HEK293 (cell line): Measurements from ENCODE around the gene RPSA.
"Not testable (repeated sequence)": the region's sequence is repeated elsewhere in the genome, so short reads cannot be mapped to it uniquely, and the experiment has no call there.

Experiments used
- CTCF ChIA-PET: fragments of 350-600 bp; formaldehyde crosslinking; extraction: SDS; loops from one replicate; lab custom pipeline; 2021; ENCODE audit warnings: antibody characterized with exemption; lab: Yijun Ruan, JAX
- POLR2A ChIA-PET: fragments of 300-600 bp; formaldehyde crosslinking; extraction: SDS; loops from one replicate; lab custom pipeline; 2020; ENCODE audit warnings: antibody characterized with exemption, inconsistent platforms; lab: Yijun Ruan, JAX
- H3K27ac ChIP-seq: fragments of 200-500 bp; sonication (Bioruptor generic); 2 replicates; pipeline ENCODE4 v1.5.1; 2014; ENCODE audit warnings: low read depth, low read length, control low read depth, inconsistent platforms; ENCODE audit errors: extremely low read depth
- H3K36me3 ChIP-seq, 2 experiments: fragments of 200-500 bp in 1 of 2; sonication (Bioruptor generic) in 1 of 2; 1 replicate in 1 of 2; 2 replicates in 1 of 2; pipeline ENCODE4 v1.5.1; 2014 to 2017; ENCODE audit warnings: inconsistent platforms in 2 of 2, low read length in 2 of 2; ENCODE audit not compliant: control insufficient read depth in 2 of 2, insufficient read depth in 1 of 2
- H3K4me1 ChIP-seq: fragments of 200-500 bp; sonication (Bioruptor generic); 2 replicates; pipeline ENCODE4 v1.5.1; 2014; ENCODE audit warnings: mild to moderate bottlenecking, low read length, inconsistent platforms; ENCODE audit not compliant: control insufficient read depth, insufficient read depth
- H3K4me3 ChIP-seq: 2 replicates; pipeline ENCODE4 v1.5.1; 2011; ENCODE audit warnings: low read depth, mild to moderate bottlenecking, control low read depth, low read length, moderate library complexity
- H3K9me3 ChIP-seq: fragments of 200-500 bp; sonication (Bioruptor generic); 2 replicates; pipeline ENCODE4 v1.5.1; 2014; ENCODE audit warnings: low read depth, low read length, inconsistent platforms; ENCODE audit not compliant: control insufficient read depth, insufficient read depth
- CTCF ChIP-seq: fragments of 450-650 bp; formaldehyde crosslinking; IDR thresholded peaks from 2 replicates; pipeline ENCODE4 v1.5.1; 2016; ENCODE audit warnings: missing biosample characterization, missing genetic modification characterization
- GLI4 ChIP-seq: fragments of 450-650 bp; formaldehyde crosslinking; IDR thresholded peaks from 2 replicates; pipeline ENCODE4 v1.5.1; 2016; ENCODE audit warnings: missing biosample characterization, missing genetic modification characterization
- GLIS1 ChIP-seq: fragments of 450-650 bp; formaldehyde crosslinking; IDR thresholded peaks from 2 replicates; pipeline ENCODE4 v1.5.1; 2016; ENCODE audit warnings: missing biosample characterization, missing genetic modification characterization
- HOXC10 ChIP-seq: sonication (generic); formaldehyde crosslinking; IDR thresholded peaks from 2 replicates; pipeline ENCODE4 v1.8.1; 2023; ENCODE audit warnings: mild to moderate bottlenecking, missing genetic modification reagents
- HOXD13 ChIP-seq: sonication (generic); formaldehyde crosslinking; IDR thresholded peaks from 2 replicates; pipeline ENCODE4 v1.8.0; 2022; ENCODE audit warnings: missing genetic modification reagents, borderline replicate concordance
- KLF16 ChIP-seq: fragments of 450-650 bp; formaldehyde crosslinking; IDR thresholded peaks from 2 replicates; pipeline ENCODE4 v1.5.1; 2017; ENCODE audit warnings: missing biosample characterization, missing genetic modification characterization
- KLF8 ChIP-seq: fragments of 450-650 bp; formaldehyde crosslinking; IDR thresholded peaks from 2 replicates; pipeline ENCODE4 v1.5.1; 2016; ENCODE audit warnings: missing biosample characterization, missing genetic modification characterization
- KLF9 ChIP-seq: fragments of 450-650 bp; formaldehyde crosslinking; IDR thresholded peaks from 2 replicates; pipeline ENCODE4 v1.5.1; 2016; ENCODE audit warnings: missing biosample characterization, missing genetic modification characterization, low read depth
- PBX3 ChIP-seq: sonication (generic); formaldehyde crosslinking; IDR thresholded peaks from 2 replicates; pipeline ENCODE4 v1.8.1; 2022; ENCODE audit warnings: mild to moderate bottlenecking, moderate library complexity, missing genetic modification reagents
- REPIN1 ChIP-seq: fragments of 450-650 bp; formaldehyde crosslinking; IDR thresholded peaks from 2 replicates; pipeline ENCODE4 v1.5.1; 2017; ENCODE audit warnings: missing biosample characterization, missing genetic modification characterization, low read depth
- ZBTB48 ChIP-seq: fragments of 450-650 bp; formaldehyde crosslinking; IDR thresholded peaks from 2 replicates; pipeline ENCODE4 v1.5.1; 2016; ENCODE audit warnings: missing biosample characterization, missing genetic modification characterization
- ZFHX2 ChIP-seq: fragments of 450-650 bp; formaldehyde crosslinking; conservative IDR thresholded peaks from 2 replicates; pipeline ENCODE4 v1.5.1; 2016; ENCODE audit warnings: missing biosample characterization, missing genetic modification characterization
- ZNF132 ChIP-seq: fragments of 450-650 bp; formaldehyde crosslinking; IDR thresholded peaks from 2 replicates; pipeline ENCODE4 v1.5.1; 2017; ENCODE audit warnings: missing biosample characterization, missing genetic modification characterization, borderline replicate concordance
- ZNF146 ChIP-seq: fragments of 450-650 bp; formaldehyde crosslinking; IDR thresholded peaks from 2 replicates; pipeline ENCODE4 v1.5.1; 2016; ENCODE audit warnings: missing biosample characterization, missing genetic modification characterization
- ZNF155 ChIP-seq: fragments of 450-650 bp; formaldehyde crosslinking; IDR thresholded peaks from 2 replicates; pipeline ENCODE4 v1.5.1; 2016; ENCODE audit warnings: missing biosample characterization, missing genetic modification characterization
- ZNF184 ChIP-seq: fragments of 450-650 bp; IDR thresholded peaks from 2 replicates; pipeline ENCODE4 v1.5.1; 2018; ENCODE audit warnings: missing biosample characterization, mild to moderate bottlenecking, missing genetic modification characterization
- ZNF214 ChIP-seq: fragments of 450-650 bp; formaldehyde crosslinking; IDR thresholded peaks from 2 replicates; pipeline ENCODE4 v1.5.1; 2017; ENCODE audit warnings: missing biosample characterization, mild to moderate bottlenecking, missing genetic modification characterization, borderline replicate concordance
- ZNF26 ChIP-seq: fragments of 450-650 bp; formaldehyde crosslinking; IDR thresholded peaks from 2 replicates; pipeline ENCODE4 v1.5.1; 2016; ENCODE audit warnings: missing biosample characterization, missing genetic modification characterization
- ZNF366 ChIP-seq: fragments of 450-650 bp; formaldehyde crosslinking; conservative IDR thresholded peaks from 2 replicates; pipeline ENCODE4 v1.5.1; 2016; ENCODE audit warnings: missing biosample characterization, missing genetic modification characterization
- ZNF629 ChIP-seq: fragments of 450-650 bp; formaldehyde crosslinking; IDR thresholded peaks from 2 replicates; pipeline ENCODE4 v1.5.1; 2017; ENCODE audit warnings: missing biosample characterization, missing genetic modification characterization
- ZNF776 ChIP-seq: fragments of 450-650 bp; formaldehyde crosslinking; IDR thresholded peaks from 2 replicates; pipeline ENCODE4 v1.5.0; 2017; ENCODE audit warnings: missing biosample characterization, missing genetic modification characterization, borderline replicate concordance
- TF ChIP-seq, protein P1 (sequence below): fragments of 450-650 bp; formaldehyde crosslinking; IDR thresholded peaks from 2 replicates; pipeline ENCODE4 v1.5.1; 2016; ENCODE audit warnings: missing biosample characterization, missing genetic modification characterization
- TF ChIP-seq, protein P2 (sequence below): fragments of 450-650 bp; formaldehyde crosslinking; IDR thresholded peaks from 2 replicates; pipeline ENCODE4 v1.5.1; 2016; ENCODE audit warnings: missing biosample characterization, missing genetic modification characterization, low read depth

RPSA gene

GRCh38 chr3:39418556-39419225 lies 12.2 kb downstream of the RPSA start:
- POLR2A ChIA-PET, CTCF ChIA-PET: not testable (repeated sequence)

GRCh38 chr3:39419742-39420315 lies 13.3 kb downstream of the RPSA start:
- POLR2A ChIA-PET = interaction anchor here (0.5 kb wide), 1 partner anchor 11 kb away, joined by 3 read pairs; no protein-coding TSS in a partner anchor
- Histone ChIP-seq H3K4me1 (no peaks in the 10 kb centered on the region), H3K27ac (no peak overlapping the region), H3K9me3 (no peaks in the 10 kb centered on the region), H3K4me3 (no peak overlapping the region), H3K36me3 (no peaks in the 10 kb centered on the region)
- TF ChIP-seq ZNF132 (no peak), ZFHX2 (no peak), ZNF366 (no peak), CTCF (tag by site-specific recombination) (no peak), ZNF155 (tag by site-specific recombination) (no peak), ZNF184 (tag by site-specific recombination) (no peak), GLI4 (tag by site-specific recombination) (no peak), ZNF629 (tag by site-specific recombination) (no peak)
- TF ChIP-seq, protein P1, sequence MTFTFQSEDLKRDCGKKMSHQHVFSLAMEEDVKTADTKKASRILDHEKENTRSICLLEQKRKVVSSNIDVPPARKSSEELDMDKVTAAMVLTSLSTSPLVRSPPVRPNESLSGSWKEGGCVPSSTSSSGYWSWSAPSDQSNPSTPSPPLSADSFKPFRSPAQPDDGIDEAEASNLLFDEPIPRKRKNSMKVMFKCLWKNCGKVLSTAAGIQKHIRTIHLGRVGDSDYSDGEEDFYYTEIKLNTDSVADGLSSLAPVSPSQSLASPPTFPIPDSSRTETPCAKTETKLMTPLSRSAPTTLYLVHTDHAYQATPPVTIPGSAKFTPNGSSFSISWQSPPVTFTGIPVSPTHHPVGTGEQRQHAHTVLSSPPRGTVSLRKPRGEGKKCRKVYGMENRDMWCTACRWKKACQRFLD = no peak
- TF ChIP-seq, protein P2, sequence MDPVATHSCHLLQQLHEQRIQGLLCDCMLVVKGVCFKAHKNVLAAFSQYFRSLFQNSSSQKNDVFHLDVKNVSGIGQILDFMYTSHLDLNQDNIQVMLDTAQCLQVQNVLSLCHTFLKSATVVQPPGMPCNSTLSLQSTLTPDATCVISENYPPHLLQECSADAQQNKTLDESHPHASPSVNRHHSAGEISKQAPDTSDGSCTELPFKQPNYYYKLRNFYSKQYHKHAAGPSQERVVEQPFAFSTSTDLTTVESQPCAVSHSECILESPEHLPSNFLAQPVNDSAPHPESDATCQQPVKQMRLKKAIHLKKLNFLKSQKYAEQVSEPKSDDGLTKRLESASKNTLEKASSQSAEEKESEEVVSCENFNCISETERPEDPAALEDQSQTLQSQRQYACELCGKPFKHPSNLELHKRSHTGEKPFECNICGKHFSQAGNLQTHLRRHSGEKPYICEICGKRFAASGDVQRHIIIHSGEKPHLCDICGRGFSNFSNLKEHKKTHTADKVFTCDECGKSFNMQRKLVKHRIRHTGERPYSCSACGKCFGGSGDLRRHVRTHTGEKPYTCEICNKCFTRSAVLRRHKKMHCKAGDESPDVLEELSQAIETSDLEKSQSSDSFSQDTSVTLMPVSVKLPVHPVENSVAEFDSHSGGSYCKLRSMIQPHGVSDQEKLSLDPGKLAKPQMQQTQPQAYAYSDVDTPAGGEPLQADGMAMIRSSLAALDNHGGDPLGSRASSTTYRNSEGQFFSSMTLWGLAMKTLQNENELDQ = no peak
- CTCF ChIA-PET = interaction anchor here (1.6 kb wide), 1 partner anchor 28 kb away, joined by 4 read pairs; no protein-coding TSS in a partner anchor

More at GRCh38 chr3:39418556-39419225, 12.2 kb downstream of the RPSA start:
- H3K9me3 ChIP-seq, H3K27ac ChIP-seq, H3K4me1 ChIP-seq, H3K4me3 ChIP-seq, H3K36me3 ChIP-seq: not testable (repeated sequence)

GRCh38 chr3:39420543-39420942 lies 14.0 kb downstream of the RPSA start:
- ChIA-PET POLR2A (interaction anchor here (0.5 to 0.6 kb wide), 2 partner anchors 12 to 1528 kb away, joined by 3 read pairs; no protein-coding TSS in a partner anchor), CTCF (interaction anchor here (1.6 kb wide), 1 partner anchor 27 kb away, joined by 4 read pairs; no protein-coding TSS in a partner anchor)
- H3K9me3 ChIP-seq = no peaks in the 10 kb centered on the region
- TF ChIP-seq ZNF146 (tag by site-specific recombination) = no peak
- TF ChIP-seq GLIS1 = no peak
- no peak for TF ChIP-seq ZNF214 (tag by site-specific recombination)
- no peak for TF ChIP-seq ZBTB48 (tag by site-specific recombination)
- TF ChIP-seq ZNF776 = no peak
- no peak for TF ChIP-seq HOXC10 (CRISPR knock-in tag)
- TF ChIP-seq KLF16 (tag by site-specific recombination) = no peak
- TF ChIP-seq HOXD13 = no peak
- TF ChIP-seq REPIN1 (tag by site-specific recombination) = no peak
- no peak for TF ChIP-seq ZNF26 (tag by site-specific recombination)
- no peak for TF ChIP-seq KLF9 (tag by site-specific recombination)
- TF ChIP-seq PBX3 (CRISPR knock-in tag) = no peak
- no peak for TF ChIP-seq KLF8 (tag by site-specific recombination)

More at GRCh38 chr3:39420543-39420942, 14.0 kb downstream of the RPSA start:
- H3K36me3 ChIP-seq = no peaks in the 10 kb centered on the region
- no peaks in the 10 kb centered on the region for H3K4me1 ChIP-seq
- no peak overlapping the region for H3K4me3 ChIP-seq
- H3K27ac ChIP-seq = no peak overlapping the region
